Activated T-helper 2 cell treated with anti-CD3 and anti-CD28 coated beads, Interferon-gamma antibody, Interleukin-2, Interleukin-4, amounts not matched to agents 10 μg/mL and 5 μg/mL and 100 μg/mL, durations not matched to agents 14 hours and 24 hours and 36 hours (primary cell): ENCODE results near the gene IGSF22. TPM values are rescaled to one million over a fixed set of nuclear protein-coding genes. Genes with fewer than 3 reads are reported as not detected.

Experiments used
- total RNA-seq: library from RNA; stranded (reverse); gene quantifications from 2 replicates; pipeline ENCODE4 v1.2.3, GENCODE V29; 2022

IGSF22 gene
- total RNA-seq, 1 donor from 2014 or later = 0.05 TPM

Other genes starting within 250 kb of the IGSF22 start
- gene TSG101, start 199.2 kb downstream of the IGSF22 start, total RNA-seq = 49.5 and 53.3 TPM in 2 replicates
- 26.4 and 32.7 TPM in 2 replicates for gene UEVLD, start 137.5 kb downstream of the IGSF22 start, total RNA-seq
- 2.0 and 3.0 TPM in 2 replicates for gene MISFA, start 126.4 kb downstream of the IGSF22 start, total RNA-seq
- 26.5 and 29.0 TPM in 2 replicates for gene SPTY2D1, start 91.8 kb downstream of the IGSF22 start, total RNA-seq
- 0.11 and 0.55 TPM in 2 replicates for gene TMEM86A, start 27.4 kb downstream of the IGSF22 start, total RNA-seq
- not detected in 2 replicates for gene PTPN5, start 65.6 kb upstream of the IGSF22 start, total RNA-seq
- gene MRGPRX1, start 213.2 kb upstream of the IGSF22 start, total RNA-seq = not detected in 2 replicates